Pancreas (tissue), 10 donors: Measurements from ENCODE around the gene ZDHHC14. TPM values are rescaled to one million over a fixed set of nuclear protein-coding genes. Genes with fewer than 3 reads are reported as not detected.

Experiments used
- ATAC-seq, 4 donors: fragments of 200-7000 bp; cut with Tn5 transposase; one replicate each; pipeline versions ENCODE4 v1.8.0 to v1.9.1; 2020; ENCODE audit warnings: mild to moderate bottlenecking in 4 of 4, moderate library complexity in 4 of 4
- DNase-seq, 6 donors: peaks; one replicate each; pipeline ENCODE4 v3.0.0-alpha.2; 2020
- FAIRE-seq: peaks from 2 replicates; lab custom pipeline; 2012; peaks lifted over from hg19 to GRCh38; lab: Jason Lieb, UNC
- H3K27ac ChIP-seq, 4 donors: fragments of 200-600 bp; sonication (generic); 1 replicate in 3 of 4; 2 replicates in 1 of 4; pipeline versions ENCODE4 v1.5.0 to v1.8.0; 2020
- H3K27me3 ChIP-seq, 4 donors: fragments of 200-600 bp; one replicate each; pipeline ENCODE4 v1.8.0; 2021
- H3K36me3 ChIP-seq, 3 donors: fragments of 200-600 bp; sonication (generic) in 1 of 3; one replicate each; pipeline versions ENCODE4 v1.5.0 to v1.8.0; 2020 to 2021
- H3K4me1 ChIP-seq, 3 donors: fragments of 200-600 bp; one replicate each; pipeline ENCODE4 v1.8.0; 2021
- H3K4me3 ChIP-seq, 4 donors: fragments of 200-600 bp; sonication (generic) in 2 of 4; one replicate each; pipeline versions ENCODE4 v1.5.0 to v1.8.0; 2020 to 2021
- H3K9me3 ChIP-seq, 4 donors: fragments of 200-600 bp; one replicate each; pipeline ENCODE4 v1.8.0; 2021
- WGBS, 2 donors: extraction: QIAGEN DNeasy Blood & Tissue Kit; methylation state at CpG; one replicate each; pipeline ENCODE4 v1.1.7; 2013; 5-methylcytosine and 5-hydroxymethylcytosine counted together
- intact Hi-C, 3 donors: fragments of 100-400 bp; cut with DNase I; formaldehyde crosslinking; loops; one replicate each; pipeline versions ENCODE4 v1.11.1 to v1.14.2; 2022
- polyA plus RNA-seq, 2 donors: library from polyadenylated mRNA; stranded (reverse); fragments of 200-250 nt; gene quantifications; one replicate each; pipeline ENCODE4 v1.2.3, GENCODE V29; 2013
- total RNA-seq, 6 donors: library from RNA; stranded (reverse); fragmentation: NEBNext Ultra II Directional in 4 of 6; extraction: Animal tissue kit (Norgen Biotek cat#: 25700) in 4 of 6; gene quantifications; one replicate each; pipeline versions ENCODE4 v1.2.1 to v1.2.4, GENCODE V29; 2021 to 2023
- TF ChIP-seq, protein P1 (sequence below), 4 donors: fragments of 200-600 bp; sonication (generic) in 3 of 4; IDR thresholded peaks; one replicate each; pipeline versions ENCODE4 v1.5.0 to v1.8.0; 2021; ENCODE audit warnings: antibody characterized with exemption in 4 of 4
- donor health status: healthy with polysubstance abuse.
- donor health status: DM: no; HTN: no; CAD: no; lungs with moderate emphysema.
- donor health status: DM: no; HTN: no; CAD: no.
- donor health status: control.
- donor health status: control.
- donor health status: Bipolar disorder and iron deficiency.
- donor health status: DM: yes; HTN: yes; CAD: no.
- donor health status: DM: no; HTN: no; CAD: no.
- donor health status: DM: no; HTN: no; CAD: no.
- donor health status: DM: yes; HTN: yes; CAD: no.

Gene ZDHHC14
- total and polyA plus RNA-seq, 8 donors = 3.1 to 9.9 (median 4.5) TPM

DNA sequence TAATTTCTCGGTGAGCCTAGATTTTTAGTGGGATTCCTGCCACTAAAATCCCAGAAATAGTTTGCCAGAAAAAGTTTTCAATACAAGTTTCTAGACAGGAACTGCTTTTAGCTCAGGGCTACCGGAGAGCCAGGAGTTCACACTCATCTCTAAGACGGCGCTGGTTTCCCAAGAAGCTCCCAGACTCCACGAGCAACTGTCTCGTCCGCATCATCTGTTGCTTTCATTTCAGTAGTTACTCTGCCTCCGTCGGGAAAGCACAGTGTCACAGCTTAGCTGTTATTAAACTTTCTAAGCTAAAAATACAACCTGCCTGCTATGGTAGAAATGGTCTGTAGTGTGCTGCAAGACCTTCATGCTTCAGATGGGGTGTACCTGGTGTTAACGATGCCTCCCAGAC is 244.8 kb downstream of the ZDHHC14 start:
- H3K27me3 ChIP-seq = no peaks in the 10 kb centered on the region
- FAIRE-seq (no peak), ATAC-seq (no peak), DNase-seq (no peak)
- no peak overlapping the region for H3K27ac ChIP-seq
- no peak overlapping the region for H3K4me3 ChIP-seq
- no peaks in the 10 kb centered on the region for H3K9me3 ChIP-seq
- TF ChIP-seq, protein P1, sequence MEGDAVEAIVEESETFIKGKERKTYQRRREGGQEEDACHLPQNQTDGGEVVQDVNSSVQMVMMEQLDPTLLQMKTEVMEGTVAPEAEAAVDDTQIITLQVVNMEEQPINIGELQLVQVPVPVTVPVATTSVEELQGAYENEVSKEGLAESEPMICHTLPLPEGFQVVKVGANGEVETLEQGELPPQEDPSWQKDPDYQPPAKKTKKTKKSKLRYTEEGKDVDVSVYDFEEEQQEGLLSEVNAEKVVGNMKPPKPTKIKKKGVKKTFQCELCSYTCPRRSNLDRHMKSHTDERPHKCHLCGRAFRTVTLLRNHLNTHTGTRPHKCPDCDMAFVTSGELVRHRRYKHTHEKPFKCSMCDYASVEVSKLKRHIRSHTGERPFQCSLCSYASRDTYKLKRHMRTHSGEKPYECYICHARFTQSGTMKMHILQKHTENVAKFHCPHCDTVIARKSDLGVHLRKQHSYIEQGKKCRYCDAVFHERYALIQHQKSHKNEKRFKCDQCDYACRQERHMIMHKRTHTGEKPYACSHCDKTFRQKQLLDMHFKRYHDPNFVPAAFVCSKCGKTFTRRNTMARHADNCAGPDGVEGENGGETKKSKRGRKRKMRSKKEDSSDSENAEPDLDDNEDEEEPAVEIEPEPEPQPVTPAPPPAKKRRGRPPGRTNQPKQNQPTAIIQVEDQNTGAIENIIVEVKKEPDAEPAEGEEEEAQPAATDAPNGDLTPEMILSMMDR (IDR thresholded peaks at IDR 0.05) = no peak
- H3K4me1 ChIP-seq = no peaks in the 10 kb centered on the region
- intact Hi-C loops = no loop called here
- WGBS, 2 donors = 84 to 90% methylated on average over 10 of the region's 10 CpGs
- no peaks in the 10 kb centered on the region for H3K36me3 ChIP-seq

DNA sequence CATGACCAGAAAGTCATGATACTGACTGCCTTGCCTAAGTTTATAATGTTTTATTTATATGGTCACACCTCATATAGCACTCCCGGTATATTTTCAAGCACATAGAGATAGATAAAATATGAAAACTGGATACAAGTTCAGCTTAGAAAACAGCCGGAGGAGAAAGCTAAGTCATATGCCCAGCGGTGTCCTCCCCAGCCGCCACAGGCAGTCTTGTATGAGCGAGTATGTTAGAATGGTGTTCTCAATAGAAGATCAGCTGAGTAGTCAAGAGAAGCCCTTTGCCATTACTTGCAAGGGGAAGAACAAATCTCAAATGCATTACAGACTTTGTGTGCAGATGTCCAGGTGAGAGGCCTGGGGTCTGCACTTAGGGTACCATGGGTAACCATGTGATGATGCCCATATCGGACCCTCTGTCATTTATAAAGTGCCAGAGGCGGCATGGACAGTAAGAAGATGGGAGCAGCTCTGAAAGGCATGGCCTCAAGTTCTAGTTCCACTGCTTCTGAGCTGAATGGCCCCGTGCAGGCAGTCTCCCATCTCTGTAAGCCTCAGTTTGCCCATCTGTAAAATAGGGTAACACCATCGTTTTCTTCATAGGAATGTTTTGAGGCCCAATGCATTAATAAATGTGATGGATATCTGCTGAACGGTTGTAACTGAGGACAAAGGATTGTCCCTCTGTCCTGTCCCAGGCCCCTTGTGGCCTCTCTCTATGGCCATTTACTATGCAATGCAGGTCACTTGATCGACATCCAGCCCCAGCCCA is 246.4 kb downstream of the ZDHHC14 start:
- ATAC-seq = no peak
- Histone ChIP-seq H3K27me3 (no peaks in the 10 kb centered on the region), H3K9me3 (no peaks in the 10 kb centered on the region), H3K4me1 (no peaks in the 10 kb centered on the region), H3K27ac (no peak overlapping the region), H3K36me3 (no peaks in the 10 kb centered on the region), H3K4me3 (no peak overlapping the region)
- intact Hi-C loops = no loop called here
- TF ChIP-seq, protein P1 (IDR thresholded peaks at IDR 0.05) = no peak
- FAIRE-seq = no peak
- DNase-seq = no peak
- WGBS, 2 donors = 90 to 91% methylated on average over 11 of the region's 11 CpGs

DNA sequence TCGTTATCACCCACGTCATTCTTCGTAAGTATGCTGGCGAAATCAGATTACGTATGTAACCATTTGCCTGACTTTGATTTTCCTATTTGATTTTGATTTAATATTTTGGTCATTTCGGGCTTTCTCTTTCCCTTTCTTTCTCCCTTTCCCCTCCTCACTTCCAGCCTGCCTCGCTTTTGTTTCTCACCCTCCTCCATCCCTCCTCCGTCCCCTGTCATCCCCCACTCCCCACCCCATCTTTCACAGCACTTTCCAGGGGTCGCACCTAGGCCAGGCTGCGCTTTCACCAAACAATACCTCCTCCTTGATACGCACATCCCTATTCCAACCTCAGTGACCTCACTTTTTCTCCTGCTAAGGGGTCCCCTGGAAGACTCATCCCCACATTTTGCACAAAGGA is 247.5 kb downstream of the ZDHHC14 start:
- FAIRE-seq (no peak), ATAC-seq (no peak), DNase-seq (no peak)
- H3K9me3 ChIP-seq = no peaks in the 10 kb centered on the region
- no peaks in the 10 kb centered on the region for H3K4me1 ChIP-seq
- H3K36me3 ChIP-seq = no peaks in the 10 kb centered on the region
- intact Hi-C loops = no loop called here
- no peak overlapping the region for H3K27ac ChIP-seq
- TF ChIP-seq, protein P1 (IDR thresholded peaks at IDR 0.05) = no peak
- WGBS, 2 donors = 55 to 61% methylated on average over 11 of the region's 11 CpGs
- H3K27me3 ChIP-seq = no peaks in the 10 kb centered on the region
- H3K4me3 ChIP-seq = no peak overlapping the region

DNA sequence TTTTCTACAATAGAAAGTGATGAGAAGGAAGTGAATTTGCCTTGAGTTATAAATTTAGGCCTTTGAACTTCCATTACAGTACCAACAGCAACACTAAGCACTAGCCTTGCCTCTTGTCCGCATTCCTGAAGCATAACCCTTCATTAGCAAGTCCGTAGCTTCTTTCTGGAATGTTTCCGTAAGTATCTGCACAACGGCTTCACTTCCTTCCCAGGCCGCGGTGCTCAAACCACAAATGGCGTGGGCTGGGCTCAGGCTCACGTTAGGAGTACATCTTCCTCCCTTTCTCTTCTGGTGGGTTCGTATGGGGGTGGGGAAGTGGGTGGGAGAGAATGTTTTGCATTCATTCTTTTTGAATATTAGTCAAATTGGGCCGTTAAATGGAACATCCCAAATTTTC is 248.2 kb downstream of the ZDHHC14 start:
- no peaks in the 10 kb centered on the region for H3K9me3 ChIP-seq
- no peak overlapping the region for H3K27ac ChIP-seq
- H3K36me3 ChIP-seq = no peaks in the 10 kb centered on the region
- ATAC-seq = no peak
- no peaks in the 10 kb centered on the region for H3K27me3 ChIP-seq
- intact Hi-C loops = no loop called here
- no peak overlapping the region for H3K4me3 ChIP-seq
- H3K4me1 ChIP-seq = no peaks in the 10 kb centered on the region
- no peak for DNase-seq
- TF ChIP-seq, protein P1 (IDR thresholded peaks at IDR 0.05) = no peak
- 89 to 91% methylated on average over 10 of the region's 10 CpGs for WGBS, 2 donors
- no peak for FAIRE-seq

GRCh38 chr6:157630463-157631080 is 249.6 kb downstream of the ZDHHC14 start:
- ATAC-seq = no peak
- Histone ChIP-seq H3K4me3 (no peak overlapping the region), H3K36me3 (no peaks in the 10 kb centered on the region), H3K27ac (no peak overlapping the region), H3K9me3 (no peaks in the 10 kb centered on the region), H3K27me3 (no peaks in the 10 kb centered on the region), H3K4me1 (no peaks in the 10 kb centered on the region)
- TF ChIP-seq, protein P1 (IDR thresholded peaks at IDR 0.05) = no peak
- no peak for FAIRE-seq
- WGBS, 2 donors = 83 to 85% methylated on average over 5 of the region's 5 CpGs
- intact Hi-C loops = no loop called here
- no peak for DNase-seq
